ACC112 (cell line): ENCODE results near the gene CYBC1.
A peak's percentile ranks its signal among the peaks of the same experiment; 100 is the strongest.

ENCODE experiments used
- H2AFZ ChIP-seq: fragments of 200-600 bp; sonication (generic); one replicate; pipeline ENCODE4 v1.6.0; 2017; ENCODE audit warnings: antibody characterized with exemption, low read length; ENCODE audit not compliant: unreplicated experiment
- H3K27ac ChIP-seq: fragments of 200-600 bp; sonication (generic); 2 replicates; pipeline ENCODE4 v1.5.1; 2014; ENCODE audit warnings: low read depth, mild to moderate bottlenecking, antibody characterized with exemption, low read length, moderate library complexity
- H3K27me3 ChIP-seq: fragments of 200-600 bp; sonication (generic); 2 replicates; pipeline ENCODE4 v1.6.1; 2014; ENCODE audit warnings: mild to moderate bottlenecking, antibody characterized with exemption, low read length, moderate library complexity, mixed read lengths; ENCODE audit not compliant: insufficient read depth
- H3K36me3 ChIP-seq: fragments of 200-600 bp; sonication (generic); 2 replicates; pipeline ENCODE4 v1.6.1; 2016; ENCODE audit warnings: mild to moderate bottlenecking, antibody characterized with exemption, low read length, moderate library complexity, mixed read lengths; ENCODE audit not compliant: insufficient read depth
- H3K4me1 ChIP-seq: fragments of 200-600 bp; sonication (generic); one replicate; pipeline ENCODE4 v1.6.1; 2016; ENCODE audit warnings: low read length, mixed read lengths; ENCODE audit not compliant: insufficient read depth, unreplicated experiment, control insufficient read depth
- H3K4me3 ChIP-seq: fragments of 200-600 bp; sonication (generic); 2 replicates; pipeline ENCODE4 v1.5.1; 2014; ENCODE audit warnings: mild to moderate bottlenecking, low read depth, low read length
- H3K79me2 ChIP-seq: fragments of 200-600 bp; sonication (generic); one replicate; pipeline ENCODE4 v1.6.0; 2016; ENCODE audit warnings: low read length; ENCODE audit not compliant: control insufficient read depth, unreplicated experiment, insufficient read depth

The CYBC1 gene

GRCh38 chr17:82450357-82451106 lies at the start of gene CYBC1:
CYBC1 (minus strand) TSS chr17:82450752; CDS start chr17:82449254, 1,498 bp downstream.
- H3K27ac ChIP-seq = peak within 1 kb of the TSS; percentile 64
- peaks cover 5% of the 10 kb centered on the region for H3K4me1 ChIP-seq
- peaks cover 18% of the 10 kb centered on the region for H3K79me2 ChIP-seq
- peak within 1 kb of the TSS; percentile 84 for H2AFZ ChIP-seq
- peak within 1 kb of the TSS; percentile 86 for H3K4me3 ChIP-seq
- no peaks in the 10 kb centered on the region for H3K27me3 ChIP-seq
- no peaks in the 10 kb centered on the region for H3K36me3 ChIP-seq

GRCh38 chr17:82497483-82498405 lies 47.2 kb upstream of the CYBC1 start:
- Histone ChIP-seq H3K4me3 (peak overlapping the region; percentile 96), H3K27ac (peak overlapping the region; percentile 61)

GRCh38 chr17:82496529-82497434 lies 46.2 kb upstream of the CYBC1 start:
- peak overlapping the region; percentile 82 for H3K4me3 ChIP-seq
- H3K36me3 ChIP-seq = no peaks in the 10 kb centered on the region
- peak overlapping the region; percentile 55 for H2AFZ ChIP-seq
- H3K79me2 ChIP-seq = no peaks in the 10 kb centered on the region
- no peaks in the 10 kb centered on the region for H3K27me3 ChIP-seq
- peaks cover 15% of the 10 kb centered on the region for H3K4me1 ChIP-seq
- H3K27ac ChIP-seq = no peak overlapping the region

More at GRCh38 chr17:82497483-82498405, 47.2 kb upstream of the CYBC1 start:
- no peaks in the 10 kb centered on the region for H3K27me3 ChIP-seq
- no peaks in the 10 kb centered on the region for H3K36me3 ChIP-seq
- H3K79me2 ChIP-seq = no peaks in the 10 kb centered on the region
- H2AFZ ChIP-seq = peak overlapping the region; percentile 97
- H3K4me1 ChIP-seq = peaks cover 7% of the 10 kb centered on the region

GRCh38 chr17:82495844-82496528 lies 45.4 kb upstream of the CYBC1 start:
- H3K4me3 ChIP-seq = peak overlapping the region; percentile 82; the same call in 1 of the 2 replicates
- H3K27ac ChIP-seq = no peak overlapping the region
- H3K27me3 ChIP-seq = no peaks in the 10 kb centered on the region
- peaks cover 15% of the 10 kb centered on the region for H3K4me1 ChIP-seq
- H3K36me3 ChIP-seq = no peaks in the 10 kb centered on the region
- no peaks in the 10 kb centered on the region for H3K79me2 ChIP-seq
- no peak overlapping the region for H2AFZ ChIP-seq

- H3K27ac ChIP-seq = no peak overlapping the region
- no peaks in the 10 kb centered on the region for H3K27me3 ChIP-seq
- no peaks in the 10 kb centered on the region for H3K79me2 ChIP-seq
- H3K4me1 ChIP-seq = peaks cover 15% of the 10 kb centered on the region
- no peak overlapping the region for H2AFZ ChIP-seq
- H3K36me3 ChIP-seq = no peaks in the 10 kb centered on the region
- H3K4me3 ChIP-seq = no peak overlapping the region
These were observed 43.9 kb upstream of the CYBC1 start for GRCh38 chr17:82494236-82495055.

- Histone ChIP-seq H3K27me3 (no peaks in the 10 kb centered on the region), H3K36me3 (no peaks in the 10 kb centered on the region), H2AFZ (no peak overlapping the region), H3K27ac (no peak overlapping the region; the same call in 1 of the 2 replicates), H3K4me3 (no peak overlapping the region), H3K4me1 (peaks cover 15% of the 10 kb centered on the region), H3K79me2 (no peaks in the 10 kb centered on the region)
These were observed 42.8 kb upstream of the CYBC1 start for GRCh38 chr17:82493226-82493781.

- no peaks in the 10 kb centered on the region for H3K36me3 ChIP-seq
- no peak overlapping the region; the same call in 1 of the 2 replicates for H3K27ac ChIP-seq
- H3K27me3 ChIP-seq = no peaks in the 10 kb centered on the region
- no peak overlapping the region for H2AFZ ChIP-seq
- H3K79me2 ChIP-seq = no peaks in the 10 kb centered on the region
- H3K4me1 ChIP-seq = peaks cover 15% of the 10 kb centered on the region
- H3K4me3 ChIP-seq = no peak overlapping the region
These were observed 42.2 kb upstream of the CYBC1 start for GRCh38 chr17:82492643-82493225.

- Histone ChIP-seq H3K36me3 (no peaks in the 10 kb centered on the region), H3K27ac (no peak overlapping the region), H3K4me1 (peaks cover 15% of the 10 kb centered on the region), H2AFZ (no peak overlapping the region), H3K27me3 (no peaks in the 10 kb centered on the region), H3K4me3 (no peak overlapping the region), H3K79me2 (no peaks in the 10 kb centered on the region)
These were observed 41.0 kb upstream of the CYBC1 start for GRCh38 chr17:82491533-82491932.

- peaks cover 15% of the 10 kb centered on the region for H3K4me1 ChIP-seq
- no peak overlapping the region for H3K4me3 ChIP-seq
- no peak overlapping the region for H3K27ac ChIP-seq
- no peaks in the 10 kb centered on the region for H3K36me3 ChIP-seq
- no peaks in the 10 kb centered on the region for H3K79me2 ChIP-seq
- H2AFZ ChIP-seq = no peak overlapping the region
- no peaks in the 10 kb centered on the region for H3K27me3 ChIP-seq
These were observed 40.6 kb upstream of the CYBC1 start for GRCh38 chr17:82491196-82491530.
